Transverse colon (tissue), 4 donors: ENCODE data around the gene RAB28. TPM values are rescaled to one million over a fixed set of nuclear protein-coding genes. Genes with fewer than 3 reads are reported as not detected.

ENCODE experiments used
- DNase-seq: peaks from one replicate; pipeline ENCODE4 v3.0.0-alpha.2; 2019
- H3K27ac ChIP-seq, 4 donors: fragments of 200-600 bp; sonication (generic); 2 replicates each; pipeline ENCODE4 v1.5.1; 2016 to 2018; ENCODE audit warnings: inconsistent platforms in 4 of 4
- H3K27me3 ChIP-seq: fragments of 200-600 bp; sonication (generic); 2 replicates; pipeline ENCODE4 v1.5.1; 2017; ENCODE audit warnings: inconsistent platforms
- H3K36me3 ChIP-seq, 4 donors: fragments of 200-600 bp; sonication (generic); 2 replicates each; pipeline ENCODE4 v1.5.1; 2017 to 2019; ENCODE audit warnings: inconsistent platforms in 4 of 4
- H3K4me1 ChIP-seq, 4 donors: fragments of 200-600 bp; sonication (generic); 2 replicates each; pipeline ENCODE4 v1.5.1; 2017 to 2020; ENCODE audit warnings: inconsistent platforms in 4 of 4
- H3K4me3 ChIP-seq, 4 donors: fragments of 200-600 bp; sonication (generic); 1 replicate in 1 of 4; 2 replicates in 3 of 4; pipeline versions ENCODE4 v1.5.1 to v1.6.1; 2017 to 2019; ENCODE audit warnings: inconsistent platforms in 4 of 4
- H3K9me3 ChIP-seq, 2 donors: fragments of 200-600 bp; sonication (generic); 2 replicates each; pipeline ENCODE4 v1.5.1; 2017 to 2019; ENCODE audit warnings: inconsistent platforms in 2 of 2
- EP300 ChIP-seq: sonication (generic); formaldehyde crosslinking; IDR thresholded peaks from one replicate; pipeline ENCODE4 v1.6.1; 2017; ENCODE audit warnings: antibody characterized with exemption, low read depth
- POLR2A ChIP-seq: fragments of 450-650 bp; IDR thresholded peaks from one replicate; pipeline ENCODE4 v1.6.1; 2016; ENCODE audit warnings: antibody characterized with exemption, mild to moderate bottlenecking, moderate library complexity
- POLR2AphosphoS5 ChIP-seq, 3 donors: sonication (generic); formaldehyde crosslinking; IDR thresholded peaks; one replicate each; pipeline ENCODE4 v1.6.1; 2016; ENCODE audit warnings: antibody characterized with exemption in 3 of 3
- WGBS, 2 donors: methylation state at CpG; one replicate each; pipeline ENCODE4 v1.1.5; 2018; ENCODE audit warnings: low coverage in 1 of 2; 5-methylcytosine and 5-hydroxymethylcytosine counted together
- in situ Hi-C, 4 donors: fragments of 200-750 bp; cut with MboI; loops; one replicate each; pipeline versions ENCODE4 v1.15.0 to v1.15.1; 2017; ENCODE audit warnings: low sequenced_read_pairs in 3 of 4, low pct_ligation_motif_present in 1 of 4, low pct_unique_long_range_greater_than_20kb in 1 of 4
- intact Hi-C: fragments of 100-400 bp; cut with DNase I; formaldehyde crosslinking; loops from one replicate; pipeline ENCODE4 v1.15.1; 2023; ENCODE audit warnings: low total_unique reads
- total RNA-seq, 4 donors: library from RNA; depleted of rRNA; stranded (reverse); fragments of >200 nt; gene quantifications; one replicate each; pipeline ENCODE4 v1.1.0, GENCODE V29; 2016
- TF ChIP-seq, protein P1 (sequence below), 5 experiments: fragments of 200-600 bp in 3 of 5; fragments of 450-650 bp in 2 of 5; sonication (generic) in 3 of 5; IDR thresholded peaks; 1 replicate in 2 of 5; 2 replicates in 3 of 5; pipeline ENCODE4 v1.5.1; 2016 to 2017; ENCODE audit warnings: antibody characterized with exemption in 5 of 5, inconsistent platforms in 3 of 5, mild to moderate bottlenecking in 2 of 5, moderate library complexity in 1 of 5

Gene RAB28
- total RNA-seq, 4 donors from 2014 or later = 6.4 to 19.5 (median 17.8) TPM

DNA sequence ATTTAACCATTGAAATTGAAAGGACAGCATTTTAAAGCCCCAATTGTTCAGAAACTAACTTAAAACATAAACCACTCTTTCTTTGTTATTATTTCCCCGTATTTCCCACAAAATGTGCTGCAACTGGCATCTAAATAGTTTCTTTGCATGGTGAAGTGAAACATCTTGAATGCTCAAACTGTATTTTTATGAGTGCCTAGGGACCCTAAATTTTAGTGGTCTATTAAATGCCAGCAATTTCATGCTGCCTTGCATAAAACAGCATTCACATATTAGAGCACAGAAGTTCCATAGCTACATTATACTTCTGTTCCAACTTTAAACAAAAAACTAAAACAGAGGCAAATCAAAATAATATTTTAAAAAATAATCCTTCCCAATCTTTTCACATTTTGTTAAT, 5.4 kb downstream of the RAB28 start:
- Histone ChIP-seq H3K36me3 (peaks cover 0 to 5% (median 0%) of the 10 kb centered on the region in 4 donors), H3K27ac (no peak overlapping the region), H3K9me3 (no peaks in the 10 kb centered on the region), H3K4me1 (peaks cover 0 to 32% (median 11%) of the 10 kb centered on the region in 4 donors), H3K4me3 (no peak overlapping the region), H3K27me3 (no peaks in the 10 kb centered on the region)
- in situ Hi-C loops (no loop called here), intact Hi-C loops (no loop called here)
- 85 to 92% methylated on average over 1 of the region's 1 CpG for WGBS, 2 donors
- TF ChIP-seq POLR2AphosphoS5 (IDR thresholded peaks at IDR 0.05) = no peak
- no peak for TF ChIP-seq POLR2A
- TF ChIP-seq, protein P1, sequence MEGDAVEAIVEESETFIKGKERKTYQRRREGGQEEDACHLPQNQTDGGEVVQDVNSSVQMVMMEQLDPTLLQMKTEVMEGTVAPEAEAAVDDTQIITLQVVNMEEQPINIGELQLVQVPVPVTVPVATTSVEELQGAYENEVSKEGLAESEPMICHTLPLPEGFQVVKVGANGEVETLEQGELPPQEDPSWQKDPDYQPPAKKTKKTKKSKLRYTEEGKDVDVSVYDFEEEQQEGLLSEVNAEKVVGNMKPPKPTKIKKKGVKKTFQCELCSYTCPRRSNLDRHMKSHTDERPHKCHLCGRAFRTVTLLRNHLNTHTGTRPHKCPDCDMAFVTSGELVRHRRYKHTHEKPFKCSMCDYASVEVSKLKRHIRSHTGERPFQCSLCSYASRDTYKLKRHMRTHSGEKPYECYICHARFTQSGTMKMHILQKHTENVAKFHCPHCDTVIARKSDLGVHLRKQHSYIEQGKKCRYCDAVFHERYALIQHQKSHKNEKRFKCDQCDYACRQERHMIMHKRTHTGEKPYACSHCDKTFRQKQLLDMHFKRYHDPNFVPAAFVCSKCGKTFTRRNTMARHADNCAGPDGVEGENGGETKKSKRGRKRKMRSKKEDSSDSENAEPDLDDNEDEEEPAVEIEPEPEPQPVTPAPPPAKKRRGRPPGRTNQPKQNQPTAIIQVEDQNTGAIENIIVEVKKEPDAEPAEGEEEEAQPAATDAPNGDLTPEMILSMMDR (IDR thresholded peaks at IDR 0.05) = no peak
- no peak for TF ChIP-seq EP300
- no peak for DNase-seq

DNA sequence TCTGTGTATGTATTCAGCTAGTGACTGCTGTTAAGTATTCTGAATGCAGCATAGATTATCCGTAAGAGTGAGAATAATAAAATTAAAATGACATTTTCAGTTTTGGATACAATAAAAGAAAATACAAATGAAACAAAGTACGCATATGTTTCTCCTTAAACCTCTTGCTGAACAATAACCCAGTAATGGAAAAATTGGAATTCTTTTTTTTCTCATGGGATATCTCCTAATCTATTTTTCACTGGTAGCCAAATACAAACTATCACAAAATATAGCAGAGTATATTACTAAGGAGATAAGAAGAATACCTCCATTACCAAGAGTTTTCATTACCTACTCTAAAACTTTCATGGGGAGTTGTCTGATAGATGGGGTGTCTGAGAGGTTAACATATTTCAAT, 6.0 kb downstream of the RAB28 start:
- 91 to 92% methylated on average over 2 of the region's 2 CpGs for WGBS, 2 donors
- in situ Hi-C loops = no loop called here

DNA sequence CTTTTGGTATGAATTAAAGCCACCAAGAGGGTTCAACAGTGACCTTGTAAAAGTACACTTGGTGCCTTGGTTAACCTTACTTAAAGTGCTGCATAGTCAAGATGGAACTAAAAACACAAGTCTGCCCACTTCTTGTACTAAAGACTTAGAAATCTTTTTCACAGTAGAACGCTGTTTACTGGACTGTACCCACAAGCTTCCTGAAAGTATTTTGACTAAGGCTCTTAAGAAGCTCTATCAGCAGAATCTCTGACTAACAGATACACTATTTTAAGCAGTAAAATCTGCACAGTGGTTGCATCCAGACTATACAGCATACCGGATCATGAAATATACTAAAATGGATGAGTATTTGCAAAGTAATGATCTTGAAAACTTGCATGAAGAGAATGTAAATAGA, 7.2 kb downstream of the RAB28 start:
- Histone ChIP-seq H3K4me1 (peaks cover 0 to 15% (median 0%) of the 10 kb centered on the region in 4 donors), H3K4me3 (no peak overlapping the region), H3K27ac (no peak overlapping the region), H3K27me3 (no peaks in the 10 kb centered on the region), H3K9me3 (no peaks in the 10 kb centered on the region), H3K36me3 (peaks cover 0 to 5% (median 0%) of the 10 kb centered on the region in 4 donors)
- WGBS, 2 donors = 54 to 71% methylated on average over 1 to 2 of the region's 2 CpGs
- intact Hi-C loops (no loop called here), in situ Hi-C loops (no loop called here)
- no peak for TF ChIP-seq POLR2A
- TF ChIP-seq, protein P1 (IDR thresholded peaks at IDR 0.05) = no peak
- TF ChIP-seq POLR2AphosphoS5 (IDR thresholded peaks at IDR 0.05) = no peak
- no peak for TF ChIP-seq EP300
- no peak for DNase-seq

More for the DNA sequence above, 6.0 kb downstream of the RAB28 start:
- H3K36me3 ChIP-seq = peaks cover 0 to 5% (median 0%) of the 10 kb centered on the region in 4 donors
- DNase-seq = no peak
- H3K9me3 ChIP-seq = no peaks in the 10 kb centered on the region
- TF ChIP-seq EP300 (no peak), POLR2A (no peak), POLR2AphosphoS5 (IDR thresholded peaks at IDR 0.05) (no peak)
- TF ChIP-seq, protein P1 (IDR thresholded peaks at IDR 0.05) = no peak
- intact Hi-C loops = no loop called here
- H3K27me3 ChIP-seq = no peaks in the 10 kb centered on the region
- H3K4me3 ChIP-seq = no peak overlapping the region
- H3K27ac ChIP-seq = no peak overlapping the region
- H3K4me1 ChIP-seq = peaks cover 0 to 27% (median 8%) of the 10 kb centered on the region in 4 donors

DNA sequence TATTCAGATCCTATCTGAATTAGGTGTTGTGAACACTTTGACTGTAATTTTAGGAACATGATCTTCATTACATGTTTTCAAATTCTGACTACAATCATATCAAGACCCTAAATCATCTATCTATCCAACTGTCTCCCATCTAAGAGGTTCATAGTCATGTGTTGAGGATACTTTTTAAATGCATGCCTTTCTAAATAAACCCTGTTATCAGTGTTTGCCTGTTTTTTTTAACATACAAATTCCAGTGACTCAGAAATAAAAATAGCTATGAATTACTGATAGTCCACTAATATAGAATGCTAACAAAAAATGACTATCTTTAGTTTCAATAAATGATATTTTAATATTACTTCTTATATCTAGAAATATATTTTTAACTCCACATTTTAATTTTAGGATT, 8.0 kb downstream of the RAB28 start:
- in situ Hi-C loops (no loop called here), intact Hi-C loops (no loop called here)
- Histone ChIP-seq H3K9me3 (no peaks in the 10 kb centered on the region), H3K27me3 (no peaks in the 10 kb centered on the region), H3K4me3 (no peak overlapping the region), H3K36me3 (peaks cover 0 to 5% (median 0%) of the 10 kb centered on the region in 4 donors), H3K4me1 (peaks cover 0 to 10% (median 0%) of the 10 kb centered on the region in 4 donors), H3K27ac (no peak overlapping the region)
- DNase-seq = no peak
- TF ChIP-seq, protein P1 (IDR thresholded peaks at IDR 0.05) = no peak
- no peak for TF ChIP-seq POLR2A
- no peak for TF ChIP-seq POLR2AphosphoS5 (IDR thresholded peaks at IDR 0.05)
- TF ChIP-seq EP300 = no peak
